Activated T-cell treated with anti-CD3 and anti-CD28 coated beads, Interleukin-2, amount 50 U/mL, for 1 hour (primary cell): ENCODE data around the gene PAFAH1B1.
"Not testable (repeated sequence)": the region's sequence is repeated elsewhere in the genome, so short reads cannot be mapped to it uniquely, and the experiment has no call there.

Experiments used
- DNase-seq: peaks from one replicate; pipeline ENCODE4 v3.0.0-alpha.2; 2020

Gene PAFAH1B1

DNA sequence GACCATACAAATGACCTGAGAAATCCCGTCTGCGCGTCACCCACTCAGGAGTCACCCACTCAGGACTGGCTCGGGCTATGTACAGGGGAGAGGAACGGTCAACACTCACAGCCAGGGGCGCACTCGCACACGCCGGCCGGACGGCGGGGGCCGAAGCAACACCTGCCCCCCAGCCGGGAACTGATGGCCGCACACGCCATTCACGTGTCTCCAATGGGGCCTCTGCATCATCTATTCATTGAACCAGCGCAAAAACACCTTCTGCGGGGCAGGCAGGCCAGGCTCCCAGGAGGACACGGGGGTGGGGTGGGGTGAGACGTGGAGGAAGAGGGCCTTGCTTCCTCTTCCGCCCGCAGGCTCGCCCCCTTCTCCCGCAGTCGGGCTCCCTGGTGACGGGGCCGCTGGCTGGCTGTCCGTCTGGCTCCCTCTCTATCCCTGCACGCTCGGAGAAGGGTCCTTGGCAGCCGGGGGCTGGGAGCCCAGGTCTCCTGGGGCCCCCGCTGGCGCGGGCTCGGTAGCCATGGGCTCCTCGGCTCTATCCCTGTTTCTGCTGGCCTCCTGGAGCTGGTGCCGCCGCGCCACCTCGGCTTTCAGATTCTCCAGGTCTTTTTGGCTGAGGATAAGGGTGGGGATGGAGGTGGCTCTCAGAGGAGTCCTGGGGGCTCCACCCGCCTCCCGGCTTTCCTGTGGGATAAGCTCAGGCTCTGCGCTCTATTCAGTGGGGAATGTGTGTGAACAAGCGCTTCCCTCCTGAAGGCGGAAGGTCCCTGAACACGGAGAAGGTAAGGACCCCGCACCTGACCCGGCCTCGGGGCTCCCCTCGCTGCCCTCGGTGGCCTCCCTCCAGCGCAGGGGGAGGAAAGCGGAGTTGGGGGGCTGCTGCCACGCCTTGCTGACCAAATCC is 97.0 kb downstream of the PAFAH1B1 start:
- peak; percentile 15 for DNase-seq

DNA sequence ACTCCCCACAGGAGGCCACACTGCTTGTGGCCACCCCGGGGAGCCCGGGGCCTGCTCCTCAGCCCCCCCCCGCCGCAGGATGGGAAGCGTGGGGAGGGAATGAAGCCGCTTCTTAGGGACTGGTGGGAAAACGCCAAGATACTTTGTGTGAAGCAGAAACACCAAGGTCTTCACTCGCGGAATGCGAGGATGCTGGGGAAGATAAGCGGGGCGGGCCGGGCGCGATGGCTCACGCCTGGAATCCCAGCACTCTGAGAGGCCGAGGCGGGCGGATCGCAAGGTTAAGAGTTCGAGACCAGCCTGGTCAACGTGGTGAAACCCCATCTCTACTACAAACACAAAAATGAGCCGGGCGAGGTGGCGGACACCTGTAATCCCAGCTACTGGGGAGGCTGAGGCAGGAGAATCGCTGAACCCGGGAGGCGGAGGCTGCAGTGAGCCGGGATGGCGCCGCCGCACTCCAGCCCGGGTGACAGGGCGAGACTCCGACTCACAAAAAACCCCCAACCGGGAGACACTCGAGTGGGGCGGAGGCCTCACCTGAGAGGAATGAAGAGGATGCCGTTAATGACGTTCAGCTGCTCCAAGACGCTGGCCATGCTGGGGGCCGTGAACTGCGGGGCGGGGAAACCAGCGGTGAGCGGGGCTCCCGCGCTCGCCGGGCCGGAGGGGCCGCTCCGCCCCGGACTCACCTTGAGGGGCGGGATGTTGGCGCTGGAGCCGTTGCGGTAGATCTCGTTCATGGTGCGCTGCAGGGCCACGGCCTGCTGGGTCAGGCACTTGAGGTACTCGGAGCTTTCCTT is 97.8 kb downstream of the PAFAH1B1 start:
- peak; percentile 16 for DNase-seq

DNA sequence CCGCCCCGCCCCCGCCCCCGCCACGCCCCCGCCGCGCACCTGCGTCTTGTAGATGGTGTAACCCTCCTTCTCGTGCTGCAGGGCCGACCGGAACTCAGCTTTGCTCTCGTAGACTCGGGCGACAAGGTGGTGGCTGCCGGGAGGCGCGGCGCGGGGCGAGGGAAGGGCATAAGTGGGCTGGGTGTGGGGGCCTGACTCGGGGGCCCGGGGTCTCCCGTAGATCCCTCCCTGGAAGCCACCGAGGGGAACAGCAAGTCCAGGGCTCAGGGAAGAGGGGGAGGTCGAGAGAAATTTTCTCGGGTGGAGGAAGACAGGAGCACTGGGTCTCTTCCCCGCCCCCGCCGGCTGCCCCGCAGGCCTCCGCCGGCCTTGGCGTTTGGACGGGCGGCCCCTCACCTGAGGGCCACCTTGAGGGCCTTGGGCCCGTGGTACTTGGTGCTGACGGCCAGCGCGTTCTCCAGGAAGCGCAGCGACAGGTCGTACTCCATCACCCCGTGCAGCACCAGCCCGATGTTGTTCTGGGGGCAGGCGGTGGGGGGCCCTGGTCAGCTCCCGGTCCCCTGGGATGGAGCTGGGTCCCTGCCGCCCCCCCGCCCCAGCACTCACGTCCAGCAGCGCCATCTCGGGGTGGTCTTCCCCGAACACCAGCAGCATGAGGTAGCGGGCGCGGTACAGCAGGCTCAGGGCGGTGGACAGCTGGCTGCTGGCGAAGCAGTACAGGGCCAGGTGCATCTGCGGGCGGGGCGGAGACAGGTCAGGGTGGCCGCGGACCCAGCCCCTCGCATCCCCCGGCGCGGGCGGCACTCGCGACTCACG is 98.7 kb downstream of the PAFAH1B1 start:
- DNase-seq = peak; percentile 13

DNA sequence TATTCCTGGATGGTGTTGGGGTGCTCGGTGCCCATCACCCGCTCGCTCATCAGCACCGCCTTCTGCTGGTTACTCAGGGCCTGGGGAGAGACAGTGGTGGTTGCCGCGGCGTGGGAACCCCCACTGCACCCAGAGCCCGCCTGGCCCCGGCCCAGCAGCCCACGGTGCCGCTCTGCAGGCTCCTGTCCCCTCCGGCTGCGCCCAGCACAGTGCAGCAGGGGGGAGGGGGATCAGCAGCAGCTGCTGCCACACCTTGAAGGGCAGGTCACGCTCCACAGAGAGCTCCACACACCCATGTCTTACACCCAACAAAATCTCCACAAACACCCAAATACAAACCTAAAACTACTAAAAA is 99.3 kb downstream of the PAFAH1B1 start:
- DNase-seq = peak; percentile 12

DNA sequence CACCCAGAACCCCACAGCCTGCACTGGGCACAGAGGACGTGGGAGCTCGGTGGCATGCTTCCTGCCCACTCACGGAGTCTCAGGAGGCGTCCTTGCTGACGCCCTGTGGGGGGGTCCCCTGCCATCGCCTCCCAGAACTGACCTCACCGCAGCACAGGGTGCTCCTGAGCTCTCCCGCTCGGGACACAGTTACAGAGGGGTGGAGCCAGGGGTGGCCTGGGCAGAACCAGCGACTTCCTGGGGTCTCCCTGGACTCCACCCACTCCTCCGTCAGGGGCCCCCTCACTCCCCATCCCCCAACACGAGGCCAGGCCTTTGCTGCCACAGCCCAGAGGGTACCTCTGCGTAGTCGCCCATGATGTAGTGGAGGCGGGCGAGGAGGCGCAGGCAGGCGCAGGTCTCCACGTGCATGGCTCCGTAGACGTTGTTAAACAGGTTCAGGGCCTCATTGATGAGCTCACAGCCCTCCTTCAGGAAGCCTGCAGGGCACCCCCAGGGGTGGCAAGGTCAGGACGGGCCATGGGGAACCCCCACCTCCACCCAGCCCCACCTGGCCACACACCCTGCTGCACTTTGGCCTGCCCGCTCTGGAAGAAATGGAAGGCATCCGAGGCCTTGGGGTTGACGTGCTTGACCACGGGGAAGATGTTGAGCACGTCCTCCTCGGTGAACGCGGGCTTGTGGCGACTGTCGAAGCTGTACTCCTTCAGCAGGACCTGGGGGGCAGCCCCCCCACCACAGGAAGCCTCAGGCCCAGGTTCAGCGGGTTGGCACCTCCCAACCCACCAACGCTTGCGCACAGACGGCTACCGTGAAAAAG is 100.3 kb downstream of the PAFAH1B1 start:
- DNase-seq = peak; percentile 17

GRCh38 chr17:2694381-2695242 is 101.2 kb downstream of the PAFAH1B1 start:
- DNase-seq = peak; percentile 15

DNA sequence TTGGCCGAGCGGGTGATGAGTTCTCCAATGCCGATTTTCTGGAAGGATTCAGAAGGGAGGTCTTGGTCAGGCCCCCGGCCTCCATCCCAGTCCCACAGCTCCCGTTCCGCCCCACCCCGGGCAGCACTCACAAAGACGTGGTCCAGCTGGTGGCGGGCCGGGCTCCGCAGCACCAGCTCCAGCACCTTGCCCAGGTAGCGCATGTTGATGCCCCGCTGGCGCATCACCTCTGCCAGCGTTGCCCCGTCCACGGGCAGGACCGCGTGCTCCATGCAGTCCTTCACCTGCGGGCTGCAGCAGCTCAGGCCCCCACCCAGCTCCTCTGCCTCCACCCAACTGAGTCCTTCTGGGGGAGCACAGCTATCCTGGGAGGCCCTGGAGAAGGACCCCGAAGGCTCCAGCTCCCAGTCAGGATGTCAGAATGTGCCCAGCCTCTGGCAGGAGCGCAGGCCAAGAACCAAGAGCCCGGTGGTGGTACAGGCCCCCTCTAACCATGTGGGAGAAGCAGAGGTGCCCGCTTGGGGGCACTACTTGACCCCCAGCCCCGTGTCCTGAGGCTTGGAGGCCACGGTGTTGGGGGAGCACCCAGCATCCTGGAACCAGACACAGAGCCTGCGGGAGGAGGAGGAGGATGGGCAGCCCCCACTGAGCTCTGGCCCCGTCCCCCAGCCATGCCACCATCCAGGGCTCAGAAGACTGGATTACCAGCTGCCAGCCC is 101.9 kb downstream of the PAFAH1B1 start:
- peak; percentile 11 for DNase-seq

- no peak for DNase-seq
Measured at GRCh38 chr17:2695961-2696760, 102.7 kb downstream of the PAFAH1B1 start.

DNA sequence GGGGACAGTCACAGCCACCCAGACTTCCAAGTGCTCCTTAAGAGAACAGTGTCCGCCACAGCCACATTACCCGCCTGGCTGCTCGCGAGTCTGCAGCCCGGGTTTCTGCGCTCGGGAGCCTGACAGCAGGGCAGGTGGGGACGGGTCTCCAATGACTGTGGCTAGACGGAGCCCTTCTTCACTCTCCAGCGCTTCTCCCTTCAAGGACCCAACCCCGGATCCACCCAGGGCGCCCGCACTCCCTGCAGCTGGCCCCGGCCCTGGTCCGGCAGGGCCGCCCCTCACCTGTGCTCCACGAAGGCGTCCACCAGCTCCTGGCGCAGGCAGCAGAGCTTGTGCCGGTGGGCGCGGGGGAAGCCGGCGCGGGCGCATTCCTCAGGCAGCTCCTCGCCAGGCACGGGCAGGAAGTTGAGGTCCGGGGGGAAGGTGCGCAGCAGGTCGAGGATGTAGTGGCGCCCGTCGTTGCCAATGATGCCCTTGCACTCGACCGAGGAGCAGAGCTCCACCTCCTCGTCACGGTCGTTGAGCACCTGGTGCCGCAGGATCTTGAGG is 104.2 kb downstream of the PAFAH1B1 start:
- DNase-seq = no peak

DNA sequence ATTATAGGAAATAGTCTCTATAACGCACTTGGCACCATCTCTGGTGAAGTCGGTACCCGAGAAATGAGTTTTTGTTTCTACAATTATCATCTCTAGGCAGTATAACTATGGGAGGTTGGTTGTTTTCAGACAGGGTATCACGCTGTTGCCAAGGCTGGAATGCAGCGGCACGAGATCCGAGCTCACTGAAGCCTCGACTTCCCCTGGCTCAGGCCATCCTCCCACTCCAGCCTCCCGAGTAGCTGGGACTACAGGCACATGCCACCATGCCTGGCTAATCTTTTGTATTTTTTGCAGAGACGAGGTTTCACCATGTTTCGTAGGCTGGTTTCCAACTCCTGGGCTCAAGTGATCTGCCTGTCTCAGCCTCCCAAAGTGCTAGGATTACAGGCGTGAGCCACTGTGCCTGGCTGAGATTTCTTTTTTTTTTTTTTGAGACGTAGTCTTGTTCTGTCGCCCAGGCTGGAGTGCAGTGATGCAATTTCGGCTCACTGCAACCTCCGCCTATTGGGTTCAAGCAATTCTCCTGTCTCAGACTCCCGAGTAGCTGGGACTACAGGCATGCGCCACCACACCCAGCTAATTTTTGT is 105.9 kb downstream of the PAFAH1B1 start:
- not testable (repeated sequence) for DNase-seq

- no peak for DNase-seq
Measured at GRCh38 chr17:2700030-2700490, 106.6 kb downstream of the PAFAH1B1 start.

- DNase-seq = no peak
Measured at GRCh38 chr17:2700491-2701141, 107.2 kb downstream of the PAFAH1B1 start.

GRCh38 chr17:2701161-2701995 is 107.9 kb downstream of the PAFAH1B1 start:
- DNase-seq = no peak

GRCh38 chr17:2701996-2702741 is 108.7 kb downstream of the PAFAH1B1 start:
- no peak for DNase-seq

- DNase-seq = no peak
Measured at GRCh38 chr17:2703181-2703580, 109.7 kb downstream of the PAFAH1B1 start.

GRCh38 chr17:2703606-2704005 is 110.2 kb downstream of the PAFAH1B1 start:
- DNase-seq = no peak
